Activated CD8-positive, alpha-beta T cell treated with anti-CD3 and anti-CD28 coated beads, Interleukin-2, amount 10 ng/mL, durations not matched to agents 7 days and 5 days (primary cell): ENCODE results near the gene NKAIN2. TPM values are rescaled to one million over a fixed set of nuclear protein-coding genes. Genes with fewer than 3 reads are reported as not detected.
"Not testable (repeated sequence)": the region's sequence is repeated elsewhere in the genome, so short reads cannot be mapped to it uniquely, and the experiment has no call there.

Source experiments
- ATAC-seq: fragments of 150-1000 bp; cut with Tn5 transposase; one replicate; pipeline ENCODE4 v1.10.0; 2021; ENCODE audit warnings: moderate library complexity
- CTCF ChIA-PET: fragments of 350-600 bp; sonication (Branson Sonifier 250); formaldehyde crosslinking; loops from one replicate; lab custom pipeline; 2021; ENCODE audit warnings: antibody characterized with exemption; lab: Charles Lee
- POLR2A ChIA-PET: fragments of 350-600 bp; sonication (Branson Sonifier 250); formaldehyde crosslinking; loops from one replicate; lab custom pipeline; 2021; ENCODE audit warnings: antibody characterized with exemption; lab: Charles Lee
- DNase-seq: peaks from one replicate; pipeline ENCODE4 v3.0.0-alpha.2; 2020
- H3K27ac Mint-ChIP-seq: one replicate; pipeline ENCODE4 v1.8.0; 2021; ENCODE audit warnings: mild to moderate bottlenecking, mixed read lengths
- H3K27me3 Mint-ChIP-seq: one replicate; pipeline ENCODE4 v1.8.0; 2021; ENCODE audit warnings: low read depth, mixed read lengths
- H3K36me3 Mint-ChIP-seq: one replicate; pipeline ENCODE4 v1.8.0; 2021; ENCODE audit warnings: low read depth, mixed read lengths
- H3K4me1 Mint-ChIP-seq: one replicate; pipeline ENCODE4 v1.8.0; 2021; ENCODE audit warnings: low read depth, mixed read lengths
- H3K4me3 Mint-ChIP-seq: one replicate; pipeline ENCODE4 v1.8.0; 2021; ENCODE audit warnings: mild to moderate bottlenecking, mixed read lengths
- H3K9me3 Mint-ChIP-seq: one replicate; pipeline ENCODE4 v1.8.0; 2022; ENCODE audit warnings: mixed read lengths; ENCODE audit not compliant: insufficient read depth
- total RNA-seq, 2 experiments: library from RNA; stranded (reverse); gene quantifications; one replicate each; pipeline ENCODE4 v1.2.3, GENCODE V29; 2021

Gene NKAIN2
- total RNA-seq, 2 experiments from 2014 or later: not detected

DNA sequence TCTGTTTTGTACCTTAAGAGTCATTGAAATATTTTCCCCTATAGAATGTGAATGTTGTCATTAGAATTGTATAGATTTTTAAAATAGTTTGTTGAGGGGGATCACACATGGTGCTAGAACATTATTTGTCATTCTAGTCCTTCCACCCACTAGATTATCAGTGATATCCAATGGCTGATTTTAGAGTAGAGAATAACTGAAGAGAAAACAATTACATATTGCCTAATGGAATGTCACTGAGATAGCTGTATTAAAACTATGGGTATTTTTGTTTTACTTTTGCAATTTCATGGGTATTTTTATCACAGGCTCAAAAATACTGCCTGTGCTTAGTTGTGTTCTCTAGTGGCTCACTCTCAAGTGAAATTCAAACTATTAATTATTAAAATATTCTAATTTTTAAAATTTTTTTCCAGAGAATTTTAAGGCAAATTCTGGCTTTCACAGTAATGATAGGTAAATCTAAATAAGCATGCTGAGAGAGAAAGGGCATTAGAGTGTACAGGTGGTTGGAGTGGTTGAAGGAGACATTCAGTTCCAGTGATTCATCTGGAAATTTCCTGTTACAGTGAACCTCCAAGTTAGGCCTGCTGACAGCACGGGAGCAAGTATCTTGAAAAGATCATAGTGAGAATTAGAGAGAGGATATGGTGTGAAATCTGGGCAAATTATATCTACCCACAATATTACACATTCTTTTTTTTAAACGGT is 399.6 kb downstream of the NKAIN2 start:
- POLR2A ChIA-PET: no interaction called here
- Mint-ChIP-seq H3K9me3 (no peaks in the 10 kb centered on the region), H3K27ac (no peak overlapping the region), H3K4me1 (no peaks in the 10 kb centered on the region), H3K4me3 (no peak overlapping the region), H3K27me3 (no peaks in the 10 kb centered on the region), H3K36me3 (no peaks in the 10 kb centered on the region)
- no peak for ATAC-seq
- no peak for DNase-seq
- CTCF ChIA-PET: no interaction called here

DNA sequence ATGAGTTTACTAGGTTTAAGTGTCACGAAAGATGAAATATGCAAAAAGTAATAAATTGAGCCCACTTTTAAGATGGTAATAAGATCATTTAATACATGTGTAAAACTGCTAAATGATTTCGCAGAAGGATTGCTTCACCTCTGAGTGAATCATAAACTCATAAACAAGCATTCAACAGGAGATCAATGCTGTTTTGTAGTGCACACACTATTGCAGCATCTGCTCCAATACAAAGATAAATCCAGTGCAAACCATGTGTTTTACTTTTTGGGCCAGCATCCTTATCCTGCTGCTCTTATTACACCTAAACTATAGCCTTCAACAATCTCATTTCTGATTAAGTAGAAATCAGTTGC is 400.1 kb downstream of the NKAIN2 start:
- Mint-ChIP-seq H3K4me3 (no peak overlapping the region), H3K27me3 (no peaks in the 10 kb centered on the region), H3K27ac (no peak overlapping the region), H3K36me3 (no peaks in the 10 kb centered on the region), H3K4me1 (no peaks in the 10 kb centered on the region), H3K9me3 (no peaks in the 10 kb centered on the region)
- POLR2A ChIA-PET: no interaction called here
- CTCF ChIA-PET: no interaction called here
- DNase-seq (no peak), ATAC-seq (no peak)

DNA sequence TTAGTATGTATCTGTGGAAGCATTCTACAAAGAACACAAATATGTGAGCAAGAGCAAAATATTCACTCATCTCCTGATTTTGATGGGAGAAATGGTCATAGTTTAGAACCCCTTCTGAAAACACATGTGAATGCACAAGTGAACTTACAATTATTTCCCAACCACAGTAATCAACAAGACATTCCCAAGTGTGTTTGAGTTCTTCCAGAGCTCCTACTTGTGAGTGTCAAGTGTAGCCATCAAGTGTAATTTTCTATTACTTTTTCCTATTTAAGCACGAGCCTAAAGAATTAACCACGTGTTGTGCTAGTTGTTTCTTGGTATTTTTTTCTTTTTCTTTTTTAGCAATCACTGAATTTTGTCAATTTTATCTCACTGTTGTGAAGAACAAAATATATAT is 402.3 kb downstream of the NKAIN2 start:
- no peak overlapping the region for H3K4me3 Mint-ChIP-seq
- ChIA-PET CTCF (no interaction called here), POLR2A (no interaction called here)
- H3K27me3 Mint-ChIP-seq: no peaks in the 10 kb centered on the region
- no peaks in the 10 kb centered on the region for H3K9me3 Mint-ChIP-seq
- no peak overlapping the region for H3K27ac Mint-ChIP-seq
- no peaks in the 10 kb centered on the region for H3K36me3 Mint-ChIP-seq
- ATAC-seq (no peak), DNase-seq (no peak)
- H3K4me1 Mint-ChIP-seq: no peaks in the 10 kb centered on the region

DNA sequence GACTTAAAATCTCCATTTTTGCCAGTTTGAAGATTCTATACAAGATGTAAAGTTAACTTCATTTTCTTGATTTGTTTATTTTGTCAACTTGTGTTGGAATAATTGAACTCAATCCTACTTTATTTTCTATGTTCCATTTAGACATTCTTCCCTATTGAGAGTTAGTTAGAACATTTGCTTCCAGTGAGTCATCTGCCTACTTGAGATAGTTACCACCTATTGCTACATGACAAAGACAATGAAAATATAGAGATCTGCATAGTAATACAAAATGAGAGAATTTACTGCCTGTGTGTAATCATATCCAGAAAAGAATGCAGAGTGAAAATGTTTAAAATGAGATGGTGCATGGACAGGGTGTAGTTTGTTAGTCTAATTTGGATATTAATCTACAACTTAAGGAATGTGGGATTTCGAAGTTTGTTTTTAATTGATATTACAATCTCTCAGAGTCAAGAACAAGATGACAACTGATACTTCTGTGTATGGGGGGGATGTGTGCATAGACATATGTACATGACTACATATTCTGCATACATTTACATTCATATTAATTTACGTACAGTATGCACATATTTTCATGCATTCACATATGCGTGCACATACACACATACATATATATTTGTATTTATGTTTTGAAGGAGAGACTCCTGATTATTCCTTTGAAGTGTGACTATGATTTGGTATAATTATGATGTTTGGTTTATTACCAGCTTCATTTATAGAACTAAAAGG is 420.1 kb downstream of the NKAIN2 start:
- H3K9me3 Mint-ChIP-seq: peaks cover 14% of the 10 kb centered on the region
- no peak for DNase-seq
- no peaks in the 10 kb centered on the region for H3K4me1 Mint-ChIP-seq
- H3K36me3 Mint-ChIP-seq: no peaks in the 10 kb centered on the region
- CTCF ChIA-PET: no interaction called here
- ATAC-seq: no peak
- no peak overlapping the region for H3K4me3 Mint-ChIP-seq
- H3K27ac Mint-ChIP-seq: no peak overlapping the region
- no peaks in the 10 kb centered on the region for H3K27me3 Mint-ChIP-seq
- POLR2A ChIA-PET: no interaction called here

DNA sequence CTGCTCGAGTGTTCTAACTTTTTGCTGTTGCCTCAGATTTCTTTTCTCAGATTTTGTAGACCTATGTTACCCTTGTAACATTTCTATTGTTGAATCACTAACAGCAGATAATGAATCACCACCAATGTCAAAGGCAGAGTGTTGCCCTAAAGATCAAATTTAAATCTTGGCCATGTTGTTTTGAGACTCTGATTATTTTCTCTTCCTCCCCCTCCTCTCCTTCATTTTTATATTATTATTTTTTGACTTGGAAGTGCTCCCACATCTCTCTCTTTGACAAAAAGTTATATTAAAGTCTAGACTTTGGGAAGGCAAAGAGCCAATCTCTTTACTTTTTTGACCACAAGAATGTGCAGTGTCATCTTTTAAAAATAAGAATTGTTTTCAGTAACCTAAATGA is 422.7 kb downstream of the NKAIN2 start:
- H3K27ac Mint-ChIP-seq: no peak overlapping the region
- ATAC-seq (no peak), DNase-seq (no peak)
- no peaks in the 10 kb centered on the region for H3K4me1 Mint-ChIP-seq
- no peak overlapping the region for H3K4me3 Mint-ChIP-seq
- no peaks in the 10 kb centered on the region for H3K36me3 Mint-ChIP-seq
- CTCF ChIA-PET: no interaction called here
- POLR2A ChIA-PET: interaction anchor here (0.6 kb wide), 1 partner anchor 319 kb away, joined by 3 read pairs; no protein-coding TSS in a partner anchor
- H3K27me3 Mint-ChIP-seq: no peaks in the 10 kb centered on the region
- peaks cover 13% of the 10 kb centered on the region for H3K9me3 Mint-ChIP-seq

DNA sequence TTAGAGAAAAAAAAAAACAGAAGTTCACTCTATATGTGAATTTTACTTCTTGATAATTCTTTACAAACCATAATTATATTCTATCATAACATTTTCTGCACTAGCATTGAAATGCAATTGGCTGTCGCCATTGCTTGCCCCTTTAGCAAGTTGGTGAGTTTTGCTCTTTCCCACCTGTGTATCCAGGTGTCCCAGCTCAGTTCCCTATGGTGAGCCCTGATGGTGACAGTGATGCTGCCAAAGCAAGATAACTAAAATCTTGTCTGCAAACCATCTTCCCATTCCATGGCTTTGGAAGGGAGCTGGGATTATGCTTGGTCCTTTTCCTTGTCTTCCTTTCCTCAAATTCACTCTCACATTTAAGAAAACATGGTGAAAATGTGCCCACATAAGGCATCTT is 429.6 kb downstream of the NKAIN2 start:
- ChIA-PET CTCF (no interaction called here), POLR2A (no interaction called here)
- H3K4me1 Mint-ChIP-seq: no peaks in the 10 kb centered on the region
- H3K27me3 Mint-ChIP-seq: no peaks in the 10 kb centered on the region
- H3K4me3 Mint-ChIP-seq: no peak overlapping the region
- DNase-seq (no peak), ATAC-seq (no peak)
- H3K36me3 Mint-ChIP-seq: no peaks in the 10 kb centered on the region
- H3K27ac Mint-ChIP-seq: no peak overlapping the region
- peaks cover 4% of the 10 kb centered on the region for H3K9me3 Mint-ChIP-seq

DNA sequence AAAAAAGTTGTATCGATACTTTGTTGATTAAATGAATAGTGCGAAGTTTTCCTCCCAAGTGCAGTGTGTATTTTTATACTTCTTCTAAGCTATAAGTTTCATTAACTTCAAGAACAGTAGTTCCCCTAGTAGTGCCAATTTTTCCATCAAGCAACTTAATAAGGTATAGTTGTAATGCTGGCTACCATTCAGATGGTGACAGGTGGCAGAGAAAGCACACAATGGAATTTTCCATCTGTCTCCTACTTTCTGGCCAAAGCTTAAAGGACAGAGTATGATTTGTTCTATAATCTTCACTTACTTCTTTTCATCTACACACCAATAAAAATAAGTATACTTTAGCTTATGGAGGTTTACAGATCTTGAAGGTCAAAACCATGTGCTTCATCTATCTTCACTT is 431.1 kb downstream of the NKAIN2 start:
- ChIA-PET POLR2A (no interaction called here), CTCF (no interaction called here)
- H3K27me3 Mint-ChIP-seq: no peaks in the 10 kb centered on the region
- H3K4me1 Mint-ChIP-seq: no peaks in the 10 kb centered on the region
- H3K36me3 Mint-ChIP-seq: no peaks in the 10 kb centered on the region
- no peak overlapping the region for H3K27ac Mint-ChIP-seq
- ATAC-seq (no peak), DNase-seq (no peak)
- no peak overlapping the region for H3K4me3 Mint-ChIP-seq
- peaks cover 4% of the 10 kb centered on the region for H3K9me3 Mint-ChIP-seq

DNA sequence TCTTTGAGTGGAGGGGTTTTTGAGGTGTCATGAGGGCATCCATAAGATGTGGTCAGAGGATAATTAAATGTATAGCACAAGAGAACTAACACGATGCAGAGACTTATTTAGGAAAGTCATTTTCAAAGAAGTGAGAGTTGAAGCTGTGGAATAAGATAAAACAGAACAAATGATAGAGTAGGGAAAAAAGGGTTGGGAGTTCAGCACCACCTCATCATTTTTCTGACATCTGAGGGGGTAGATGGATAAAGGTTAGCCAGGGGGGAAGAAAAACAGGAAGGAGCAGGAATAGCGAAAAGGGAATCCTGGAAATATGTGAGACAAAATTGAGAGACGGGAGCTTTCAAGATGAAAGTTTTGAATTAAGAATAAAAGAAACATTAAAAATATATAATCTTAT is 434.2 kb downstream of the NKAIN2 start:
- Mint-ChIP-seq H3K9me3 (peaks cover 8% of the 10 kb centered on the region), H3K4me3 (no peak overlapping the region), H3K27me3 (no peaks in the 10 kb centered on the region), H3K27ac (no peak overlapping the region), H3K36me3 (no peaks in the 10 kb centered on the region), H3K4me1 (no peaks in the 10 kb centered on the region)
- DNase-seq (no peak), ATAC-seq (no peak)
- POLR2A ChIA-PET: no interaction called here
- CTCF ChIA-PET: no interaction called here

DNA sequence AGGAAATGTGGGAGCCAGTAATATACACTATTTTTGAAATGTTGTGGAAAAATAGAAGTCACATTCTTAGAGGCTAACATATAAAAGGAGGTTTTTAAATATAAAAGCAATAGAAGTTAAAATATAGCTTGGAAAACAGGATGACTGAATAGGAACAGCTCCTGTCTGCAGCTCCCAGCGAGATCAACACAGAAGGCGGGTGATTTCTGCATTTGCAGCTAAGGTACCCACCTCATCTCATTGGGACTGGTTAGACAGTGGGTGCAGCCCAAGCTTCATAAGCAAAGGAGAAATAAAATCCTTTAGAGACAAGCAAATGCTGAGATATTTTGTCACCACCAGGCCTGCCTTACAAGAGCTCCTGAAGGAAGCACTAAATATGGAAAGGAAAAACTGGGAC is 434.7 kb downstream of the NKAIN2 start:
- CTCF ChIA-PET, H3K9me3 Mint-ChIP-seq, H3K27me3 Mint-ChIP-seq, H3K4me1 Mint-ChIP-seq, ATAC-seq, DNase-seq, POLR2A ChIA-PET, H3K36me3 Mint-ChIP-seq, H3K4me3 Mint-ChIP-seq, H3K27ac Mint-ChIP-seq: not testable (repeated sequence)

DNA sequence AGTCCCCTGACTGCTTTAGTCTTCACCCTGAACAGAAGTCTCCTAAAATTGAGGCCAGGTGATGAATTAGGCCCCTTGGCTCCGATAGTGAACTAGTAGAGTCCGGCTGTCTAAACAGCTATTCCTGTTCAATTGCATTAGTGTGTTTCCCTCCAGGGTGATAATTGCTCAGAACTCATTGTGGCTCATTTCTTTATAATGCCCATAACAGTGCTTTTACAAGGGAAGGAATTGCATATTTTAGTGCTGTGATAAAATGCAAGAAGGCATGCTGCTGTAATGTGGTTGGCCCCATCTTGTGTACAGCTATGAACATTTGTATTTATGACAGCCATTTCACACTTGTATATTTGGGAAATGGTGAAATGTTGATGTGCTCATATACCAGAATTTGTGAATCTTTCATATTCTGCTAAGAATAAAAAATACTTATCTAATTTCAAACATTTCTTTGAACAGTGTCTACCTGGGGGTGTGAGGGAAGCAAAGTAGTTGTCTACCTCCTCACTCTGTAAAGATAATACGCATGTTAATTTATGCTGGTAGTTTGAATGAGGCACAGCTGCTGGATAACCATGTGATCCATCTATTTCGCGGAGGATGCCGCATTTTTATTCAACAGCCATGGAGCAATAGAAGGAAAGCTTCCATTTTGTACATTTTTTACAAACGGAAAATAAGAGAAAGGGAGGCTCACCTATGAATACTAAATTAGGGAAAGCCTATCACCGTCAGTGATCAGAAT is 451.4 kb downstream of the NKAIN2 start:
- Mint-ChIP-seq H3K9me3 (no peaks in the 10 kb centered on the region), H3K4me3 (no peak overlapping the region), H3K27me3 (no peaks in the 10 kb centered on the region), H3K36me3 (no peaks in the 10 kb centered on the region), H3K27ac (no peak overlapping the region), H3K4me1 (no peaks in the 10 kb centered on the region)
- ChIA-PET POLR2A (no interaction called here), CTCF (no interaction called here)
- no peak for ATAC-seq
- DNase-seq: no peak

DNA sequence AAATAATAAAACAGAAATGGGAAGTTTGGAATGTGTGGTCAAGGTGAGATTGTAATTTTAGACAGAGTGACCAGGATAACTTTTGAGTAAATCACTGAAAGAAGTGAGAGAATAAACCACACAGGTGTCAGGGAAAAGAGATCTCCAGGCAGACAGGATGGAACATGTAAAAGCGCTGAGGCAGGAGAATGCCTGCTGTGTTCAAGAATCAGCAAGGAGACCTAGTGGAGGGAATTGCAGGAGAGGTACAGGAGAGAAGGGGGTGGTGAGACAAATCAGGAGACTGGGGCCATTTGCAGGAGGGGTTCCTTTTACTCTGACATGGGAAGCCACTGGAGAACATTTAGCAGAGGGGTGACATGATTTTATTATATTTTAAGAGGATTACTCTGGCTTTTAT is 456.7 kb downstream of the NKAIN2 start:
- no peaks in the 10 kb centered on the region for H3K9me3 Mint-ChIP-seq
- H3K27me3 Mint-ChIP-seq: no peaks in the 10 kb centered on the region
- ATAC-seq (no peak), DNase-seq (no peak)
- no peaks in the 10 kb centered on the region for H3K4me1 Mint-ChIP-seq
- H3K36me3 Mint-ChIP-seq: no peaks in the 10 kb centered on the region
- ChIA-PET CTCF (no interaction called here), POLR2A (no interaction called here)
- H3K27ac Mint-ChIP-seq: no peak overlapping the region
- H3K4me3 Mint-ChIP-seq: no peak overlapping the region

DNA sequence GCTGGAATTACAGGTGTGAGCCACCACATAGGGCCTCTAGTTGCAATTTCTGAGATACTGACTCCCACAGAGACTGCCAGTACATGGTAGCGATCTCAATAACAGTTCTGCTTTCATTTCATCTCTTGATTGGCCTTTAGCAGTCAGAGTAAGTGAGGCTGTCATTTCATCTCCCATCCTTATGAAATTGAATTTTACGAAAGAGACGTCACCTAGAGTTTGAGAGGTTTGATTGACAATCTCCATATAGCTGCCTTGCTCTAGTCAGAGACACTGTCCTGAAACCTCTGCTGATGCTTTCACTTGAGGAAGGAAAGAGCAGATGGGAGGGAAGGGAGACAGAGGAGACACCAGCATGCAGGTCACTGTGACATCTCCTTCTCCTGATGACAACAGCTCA is 466.1 kb downstream of the NKAIN2 start:
- Mint-ChIP-seq H3K9me3 (no peaks in the 10 kb centered on the region), H3K4me1 (no peaks in the 10 kb centered on the region), H3K4me3 (no peak overlapping the region), H3K27ac (no peak overlapping the region), H3K27me3 (no peaks in the 10 kb centered on the region), H3K36me3 (no peaks in the 10 kb centered on the region)
- ATAC-seq: no peak
- ChIA-PET POLR2A (no interaction called here), CTCF (no interaction called here)
- no peak for DNase-seq
